Endothelial cell of umbilical vein (primary cell): ENCODE measurements around the gene HECTD4. TPM values are rescaled to one million over a fixed set of nuclear protein-coding genes. Genes with fewer than 3 reads are reported as not detected.

ENCODE experiments used
- BruUV-seq: library from RNA; stranded (reverse); fragments of 400-500 nt; replicated peaks from 2 replicates; lab custom pipeline; 2021; lab: Mats Ljungman, UMichigan
- CTCF ChIA-PET: fragments of 300-600, 350-600 bp; sonication (Branson Sonifier 250); formaldehyde crosslinking; loops from one replicate; lab custom pipeline; 2021; ENCODE audit warnings: antibody characterized with exemption, inconsistent platforms; lab: Charles Lee
- POLR2A ChIA-PET: fragments of 300-600, 350-600 bp; sonication (Branson Sonifier 250); formaldehyde crosslinking; loops from one replicate; lab custom pipeline; 2021; ENCODE audit warnings: antibody characterized with exemption, inconsistent platforms; lab: Charles Lee
- DNase-seq: peaks from one replicate; pipeline ENCODE4 v3.0.0-alpha.2; 2011; ENCODE audit warnings: low read depth, low spot score
- FAIRE-seq: peaks from 2 replicates; lab custom pipeline; 2011; peaks lifted over from hg19 to GRCh38; lab: Jason Lieb, UNC
- H2AFZ ChIP-seq: 2 replicates; pipeline ENCODE4 v1.6.0; 2012; ENCODE audit warnings: low read depth, low read length, control low read depth, inconsistent platforms
- H3K27ac ChIP-seq: 2 replicates; pipeline ENCODE4 v1.5.1; 2011; ENCODE audit warnings: low read depth, mild to moderate bottlenecking, control low read depth, low read length, moderate library complexity; ENCODE audit not compliant: insufficient read depth
- H3K27me3 ChIP-seq, 2 experiments: 2 replicates each; pipeline versions ENCODE4 v1.6.0 to v1.6.1; 2011; ENCODE audit warnings: low read length in 2 of 2, mixed read lengths in 1 of 2; ENCODE audit not compliant: control insufficient read depth in 2 of 2, insufficient read depth in 2 of 2
- H3K36me3 ChIP-seq, 2 experiments: 2 replicates in 1 of 2; 3 replicates in 1 of 2; pipeline ENCODE4 v1.5.1; 2011; ENCODE audit warnings: low read length in 2 of 2, mild to moderate bottlenecking in 1 of 2, moderate library complexity in 1 of 2; ENCODE audit not compliant: control insufficient read depth in 2 of 2, insufficient read depth in 2 of 2; ENCODE audit errors: extremely low read depth in 1 of 2
- H3K4me1 ChIP-seq: 3 replicates; pipeline ENCODE4 v1.5.1; 2011; ENCODE audit warnings: mild to moderate bottlenecking, low read length; ENCODE audit not compliant: control insufficient read depth, insufficient read depth; ENCODE audit errors: extremely low read depth
- H3K4me2 ChIP-seq: 2 replicates; pipeline ENCODE4 v1.6.1; 2011; ENCODE audit warnings: low read length, control low read depth, mixed read lengths; ENCODE audit not compliant: insufficient read depth
- H3K4me3 ChIP-seq, 3 experiments: fragments of 200-600 bp in 1 of 3; sonication (generic), shearing (Covaris generic) in 1 of 3; replicated peaks in 1 of 3; 2 replicates each; pipeline ENCODE4 v1.5.1; 2011 to 2016; ENCODE audit warnings: control low read depth in 3 of 3, low read length in 3 of 3, mild to moderate bottlenecking in 2 of 3, inconsistent platforms in 1 of 3, low read depth in 1 of 3, moderate library complexity in 1 of 3; ENCODE audit not compliant: insufficient read depth in 1 of 3
- H3K79me2 ChIP-seq: 2 replicates; pipeline ENCODE4 v1.6.0; 2012; ENCODE audit warnings: low read length, inconsistent platforms; ENCODE audit not compliant: control insufficient read depth, insufficient read depth
- H3K9ac ChIP-seq: replicated peaks from 2 replicates; pipeline ENCODE3; 2011; ENCODE audit warnings: low read length, control low read depth; ENCODE audit not compliant: insufficient read depth; ENCODE audit errors: extremely low read depth
- H3K9me1 ChIP-seq: replicated peaks from 3 replicates; pipeline ENCODE4 v1.6.0; 2011; ENCODE audit warnings: mild to moderate bottlenecking, low read length; ENCODE audit not compliant: control insufficient read depth, insufficient read depth; ENCODE audit errors: extremely low read depth
- H3K9me3 ChIP-seq: replicated peaks from 2 replicates; pipeline ENCODE4 v1.5.1; 2012; ENCODE audit warnings: low read length, inconsistent platforms; ENCODE audit not compliant: control insufficient read depth, insufficient read depth
- H4K20me1 ChIP-seq: replicated peaks from 2 replicates; pipeline ENCODE3; 2011; ENCODE audit warnings: mild to moderate bottlenecking, low read length; ENCODE audit not compliant: control insufficient read depth, insufficient read depth; ENCODE audit errors: extremely low read depth
- JUN ChIP-seq: IDR thresholded peaks from 2 replicates; pipeline ENCODE4 v1.6.1; 2011; ENCODE audit warnings: borderline replicate concordance, low read depth; ENCODE audit not compliant: insufficient read length, insufficient read depth
- POLR2A ChIP-seq: IDR thresholded peaks from 2 replicates; pipeline ENCODE4 v1.6.1; 2012; ENCODE audit warnings: low read depth, mild to moderate bottlenecking, control low read depth, low read length
- POLR2AphosphoS5 ChIP-seq: IDR thresholded peaks from 2 replicates; pipeline ENCODE4 v1.6.1; 2012; ENCODE audit warnings: low read depth, mild to moderate bottlenecking, control low read depth, low read length, moderate library complexity; ENCODE audit not compliant: insufficient read depth
- dilution Hi-C: fragments of 300-500 bp; cut with MboI; formaldehyde crosslinking; loops from one replicate; pipeline ENCODE4 v1.15.0; 2019; ENCODE audit warnings: low sequenced_read_pairs; ENCODE audit not compliant: extremely low pct_ligation_motif_present
- intact Hi-C: fragments of 100-400 bp; cut with micrococcal nuclease; formaldehyde crosslinking; loops from one replicate; pipeline ENCODE4 v1.10.0; 2022
- polyA plus RNA-seq, 4 experiments: library from polyadenylated mRNA; depleted of rRNA in 3 of 4; stranded (reverse) in 3 of 4; unstranded in 1 of 4; fragments of >200 nt; gene quantifications; 2 replicates each; pipeline versions ENCODE4 v1.2.1 to v1.2.3, GENCODE V29; 2011 to 2012; ENCODE audit warnings: missing spikeins in 1 of 4
- total RNA-seq: library from RNA; stranded (reverse); gene quantifications from 2 replicates; pipeline ENCODE4 v1.2.3, GENCODE V29; 2021
- TF ChIP-seq, protein P1 (sequence below), 2 donors: IDR thresholded peaks; 1 replicate in 1 of 2; 2 replicates in 1 of 2; pipeline ENCODE4 v1.5.1; 2011; ENCODE audit warnings: low read length in 2 of 2, mild to moderate bottlenecking in 2 of 2, moderate library complexity in 2 of 2, control low read depth in 1 of 2, inconsistent platforms in 1 of 2, low read depth in 1 of 2; ENCODE audit not compliant: insufficient read depth in 1 of 2; ENCODE audit errors: extremely low read depth in 1 of 2

Gene HECTD4
- total and polyA plus RNA-seq, 2 donors (not counting 3 experiments of a cell fraction or from before 2014, with no cell fraction given): 9.7 to 47.7 TPM

DNA sequence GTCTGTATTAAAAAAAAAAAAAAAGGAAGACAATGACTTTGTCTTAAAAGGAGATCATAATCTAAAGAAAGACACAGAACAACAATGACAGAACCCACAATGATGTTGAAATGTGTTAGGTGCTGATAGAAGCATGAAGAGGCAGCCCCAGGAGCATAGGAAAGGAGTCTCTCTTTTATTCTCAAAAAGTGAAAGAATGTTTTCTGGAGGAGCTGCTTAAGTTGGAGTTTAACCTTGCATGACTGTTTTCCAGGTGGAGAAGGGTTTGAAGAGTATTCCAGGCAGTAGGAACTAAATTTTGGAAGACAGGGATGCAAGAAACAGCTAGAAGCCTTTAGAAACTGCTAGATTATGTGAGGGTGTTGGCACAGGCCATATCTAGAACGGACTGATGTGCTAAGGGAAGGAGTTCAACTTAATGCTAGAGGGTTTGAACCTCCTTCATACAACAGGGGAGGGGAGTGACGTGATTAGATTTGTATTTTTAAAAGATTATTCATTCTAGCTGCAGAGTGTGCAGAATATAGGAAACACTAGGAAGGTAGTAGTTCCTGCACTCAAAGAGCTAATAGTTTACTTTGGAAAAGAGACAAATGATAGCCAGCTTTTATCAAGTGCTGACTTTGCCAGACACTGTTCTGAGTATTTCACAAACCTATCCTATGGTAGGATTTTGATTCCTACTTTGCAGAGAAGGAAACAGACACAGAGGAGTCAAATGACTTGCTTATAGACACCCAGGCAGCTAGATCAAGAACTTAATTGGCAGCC lies 31.8 kb upstream of the HECTD4 start:
- no peak overlapping the region for H3K4me3 ChIP-seq
- TF ChIP-seq POLR2A (no peak), POLR2AphosphoS5 (no peak), JUN (no peak)
- TF ChIP-seq, protein P1, sequence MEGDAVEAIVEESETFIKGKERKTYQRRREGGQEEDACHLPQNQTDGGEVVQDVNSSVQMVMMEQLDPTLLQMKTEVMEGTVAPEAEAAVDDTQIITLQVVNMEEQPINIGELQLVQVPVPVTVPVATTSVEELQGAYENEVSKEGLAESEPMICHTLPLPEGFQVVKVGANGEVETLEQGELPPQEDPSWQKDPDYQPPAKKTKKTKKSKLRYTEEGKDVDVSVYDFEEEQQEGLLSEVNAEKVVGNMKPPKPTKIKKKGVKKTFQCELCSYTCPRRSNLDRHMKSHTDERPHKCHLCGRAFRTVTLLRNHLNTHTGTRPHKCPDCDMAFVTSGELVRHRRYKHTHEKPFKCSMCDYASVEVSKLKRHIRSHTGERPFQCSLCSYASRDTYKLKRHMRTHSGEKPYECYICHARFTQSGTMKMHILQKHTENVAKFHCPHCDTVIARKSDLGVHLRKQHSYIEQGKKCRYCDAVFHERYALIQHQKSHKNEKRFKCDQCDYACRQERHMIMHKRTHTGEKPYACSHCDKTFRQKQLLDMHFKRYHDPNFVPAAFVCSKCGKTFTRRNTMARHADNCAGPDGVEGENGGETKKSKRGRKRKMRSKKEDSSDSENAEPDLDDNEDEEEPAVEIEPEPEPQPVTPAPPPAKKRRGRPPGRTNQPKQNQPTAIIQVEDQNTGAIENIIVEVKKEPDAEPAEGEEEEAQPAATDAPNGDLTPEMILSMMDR (IDR thresholded peaks at IDR 0.05; ENCODE audit: extremely low read depth in 1 of 2, insufficient read depth in 1 of 2, low read depth in 1 of 2, low read length in 2 of 2): no peak
- no peaks in the 10 kb centered on the region for H4K20me1 ChIP-seq
- no peaks in the 10 kb centered on the region for H3K9me1 ChIP-seq
- DNase-seq: peak; percentile 19
- no peak for FAIRE-seq
- H2AFZ ChIP-seq: no peak overlapping the region
- dilution Hi-C loops: no loop called here
- H3K27me3 ChIP-seq: peaks cover 0 to 4% of the 10 kb centered on the region in 2 experiments
- no peaks in the 10 kb centered on the region for H3K36me3 ChIP-seq
- H3K9ac ChIP-seq: no peak overlapping the region
- H3K4me1 ChIP-seq: peaks cover 2% of the 10 kb centered on the region
- no TSS peak for BruUV-seq
- no peaks in the 10 kb centered on the region for H3K9me3 ChIP-seq
- H3K79me2 ChIP-seq: peaks cover 3% of the 10 kb centered on the region
- intact Hi-C loops: loop anchor here (10.0 kb wide), 1 partner anchor 569 kb away; the partner anchor contains the start of gene MAPKAPK5
- CTCF ChIA-PET: interaction anchor here (1.4 kb wide), 1 partner anchor 216 kb away, joined by 8 read pairs; no protein-coding TSS in a partner anchor
- no peak overlapping the region for H3K4me2 ChIP-seq
- H3K27ac ChIP-seq: no peak overlapping the region
- POLR2A ChIA-PET: no interaction called here
